GM20000 (cell line): ENCODE results near the gene UCK2.

ENCODE experiments used
- DNase-seq: peaks from one replicate; pipeline ENCODE4 v3.0.0; 2012; ENCODE audit warnings: low spot score
- TF ChIP-seq, protein P1 (sequence below): IDR thresholded peaks from 2 replicates; pipeline ENCODE4 v1.5.1; 2012; ENCODE audit warnings: mild to moderate bottlenecking, control low read depth; ENCODE audit errors: extremely low read depth, missing control alignments

The UCK2 gene

DNA sequence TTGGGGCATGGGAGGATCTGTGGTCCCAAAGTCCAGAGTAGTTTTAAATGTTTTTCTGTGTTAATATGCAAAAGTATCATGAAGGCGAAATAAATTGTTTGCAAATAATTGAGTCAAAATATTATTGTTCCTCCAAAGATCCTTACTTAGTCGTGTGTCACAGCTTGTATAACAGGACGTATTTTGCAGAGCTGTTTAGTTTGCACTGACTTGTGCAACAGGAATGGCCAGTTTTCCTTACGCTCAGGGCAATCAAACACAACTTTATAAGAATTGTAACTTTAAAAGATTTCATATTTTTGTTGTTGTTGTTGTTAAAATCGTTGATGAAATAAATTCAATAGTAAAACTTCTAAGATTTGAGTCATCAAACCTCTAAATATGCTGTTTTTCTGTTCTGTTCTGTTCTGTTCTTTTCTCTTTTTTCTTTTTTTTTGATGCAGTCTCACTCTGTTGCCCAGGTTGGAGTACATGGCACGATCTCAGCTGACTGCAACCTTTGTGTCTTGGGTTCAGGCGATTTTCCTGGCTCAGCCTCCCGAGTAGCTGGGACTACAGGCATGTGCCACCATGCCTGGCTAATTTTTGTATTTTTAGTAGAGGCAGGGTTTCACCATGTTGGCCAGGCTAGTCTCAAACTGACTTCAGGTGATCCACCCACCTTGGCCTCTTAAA, 60.6 kb downstream of the UCK2 start:
- DNase-seq: no peak
- TF ChIP-seq, protein P1, sequence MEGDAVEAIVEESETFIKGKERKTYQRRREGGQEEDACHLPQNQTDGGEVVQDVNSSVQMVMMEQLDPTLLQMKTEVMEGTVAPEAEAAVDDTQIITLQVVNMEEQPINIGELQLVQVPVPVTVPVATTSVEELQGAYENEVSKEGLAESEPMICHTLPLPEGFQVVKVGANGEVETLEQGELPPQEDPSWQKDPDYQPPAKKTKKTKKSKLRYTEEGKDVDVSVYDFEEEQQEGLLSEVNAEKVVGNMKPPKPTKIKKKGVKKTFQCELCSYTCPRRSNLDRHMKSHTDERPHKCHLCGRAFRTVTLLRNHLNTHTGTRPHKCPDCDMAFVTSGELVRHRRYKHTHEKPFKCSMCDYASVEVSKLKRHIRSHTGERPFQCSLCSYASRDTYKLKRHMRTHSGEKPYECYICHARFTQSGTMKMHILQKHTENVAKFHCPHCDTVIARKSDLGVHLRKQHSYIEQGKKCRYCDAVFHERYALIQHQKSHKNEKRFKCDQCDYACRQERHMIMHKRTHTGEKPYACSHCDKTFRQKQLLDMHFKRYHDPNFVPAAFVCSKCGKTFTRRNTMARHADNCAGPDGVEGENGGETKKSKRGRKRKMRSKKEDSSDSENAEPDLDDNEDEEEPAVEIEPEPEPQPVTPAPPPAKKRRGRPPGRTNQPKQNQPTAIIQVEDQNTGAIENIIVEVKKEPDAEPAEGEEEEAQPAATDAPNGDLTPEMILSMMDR: no peak

DNA sequence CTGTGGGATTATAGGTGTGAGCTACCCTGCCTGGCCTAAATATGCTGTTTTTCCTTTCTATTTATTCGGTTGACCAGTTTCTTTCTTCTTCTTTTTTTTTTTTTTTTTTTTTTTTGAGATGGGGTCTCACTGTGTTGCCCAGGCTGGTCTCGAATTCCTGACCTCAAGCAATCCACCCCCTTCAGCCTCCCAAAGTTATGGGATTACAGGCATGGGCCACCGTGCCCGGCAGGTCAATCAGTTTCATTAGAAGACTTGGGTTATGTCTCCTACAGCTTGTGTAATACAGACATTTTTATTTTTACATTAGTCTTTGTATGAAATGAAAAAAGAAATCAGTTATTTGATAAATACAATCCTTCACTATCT, 61.1 kb downstream of the UCK2 start:
- DNase-seq: no peak
- TF ChIP-seq, protein P1: no peak

DNA sequence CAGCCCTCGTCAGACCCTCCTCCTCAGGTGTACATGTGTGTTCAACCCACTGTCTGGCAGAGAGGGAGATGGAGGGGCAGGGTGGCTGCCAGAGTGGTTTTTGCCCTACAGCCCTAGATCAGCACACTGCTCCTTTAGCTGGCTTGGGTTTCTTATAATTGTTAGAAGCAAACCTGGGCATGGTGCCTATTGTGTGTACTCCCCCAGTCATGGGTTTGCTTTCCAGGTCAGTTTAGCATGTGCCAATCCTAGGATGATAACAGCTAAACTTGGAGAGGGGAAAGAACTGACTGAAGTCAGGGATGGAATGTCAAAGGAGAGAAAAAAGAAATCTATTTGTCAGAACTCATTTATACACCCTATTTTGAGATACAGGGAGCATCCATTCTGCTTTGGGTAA, 63.3 kb downstream of the UCK2 start:
- TF ChIP-seq, protein P1: no peak
- no peak for DNase-seq

DNA sequence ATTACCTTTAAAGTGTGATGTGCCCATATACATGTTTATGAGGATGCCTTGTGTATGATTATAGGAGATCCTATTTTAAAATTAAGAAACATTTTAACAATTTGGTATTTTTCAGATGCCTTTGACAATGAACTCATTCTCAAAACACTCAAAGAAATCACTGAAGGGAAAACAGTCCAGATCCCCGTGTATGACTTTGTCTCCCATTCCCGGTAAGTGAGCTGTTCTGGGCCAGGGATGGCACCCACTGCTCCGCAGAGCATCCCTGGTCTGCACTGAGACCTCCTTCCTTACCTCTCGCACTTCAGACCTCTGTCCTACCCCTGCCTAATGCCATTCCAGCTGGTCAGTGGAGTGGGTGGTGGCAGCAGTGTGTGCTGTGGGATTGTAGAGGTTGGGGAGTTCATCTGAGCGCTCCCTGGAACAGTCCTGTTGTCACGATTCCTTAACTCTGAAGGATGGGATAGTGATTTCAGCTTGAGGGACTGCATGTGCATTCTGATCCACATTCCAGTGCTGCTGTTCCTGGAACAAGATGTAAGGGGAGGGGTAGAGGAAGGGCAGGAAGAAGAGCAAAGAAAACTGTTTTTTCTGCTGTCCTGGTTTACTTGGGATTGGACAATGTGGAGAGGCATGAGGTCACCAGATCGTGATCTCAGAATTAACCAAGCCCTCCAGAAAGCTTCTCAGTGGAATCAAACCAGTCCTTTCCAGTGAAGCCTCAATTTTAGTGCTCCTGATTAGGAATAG, 63.9 kb downstream of the UCK2 start:
- DNase-seq: no peak
- TF ChIP-seq, protein P1: no peak

DNA sequence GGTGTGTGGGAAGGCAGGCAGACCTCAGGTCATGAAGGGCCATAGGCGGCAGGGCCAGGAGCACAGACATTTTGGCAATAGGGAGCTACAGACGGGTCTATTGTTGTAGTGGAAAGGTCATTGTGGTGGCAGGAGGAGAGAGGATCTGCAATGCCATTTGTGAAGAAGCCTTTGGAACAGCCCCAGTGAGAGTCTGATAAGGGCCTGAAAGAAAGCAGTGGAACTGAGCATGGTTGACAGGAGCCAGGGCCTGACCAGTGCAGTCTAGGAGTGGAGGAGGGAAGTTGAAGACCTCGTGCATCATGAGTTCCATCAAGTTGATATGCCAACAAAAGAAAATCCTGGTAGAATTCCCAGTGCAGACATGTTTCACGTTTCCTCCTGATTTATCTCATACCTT, 65.5 kb downstream of the UCK2 start:
- no peak for DNase-seq
- TF ChIP-seq, protein P1: no peak

DNA sequence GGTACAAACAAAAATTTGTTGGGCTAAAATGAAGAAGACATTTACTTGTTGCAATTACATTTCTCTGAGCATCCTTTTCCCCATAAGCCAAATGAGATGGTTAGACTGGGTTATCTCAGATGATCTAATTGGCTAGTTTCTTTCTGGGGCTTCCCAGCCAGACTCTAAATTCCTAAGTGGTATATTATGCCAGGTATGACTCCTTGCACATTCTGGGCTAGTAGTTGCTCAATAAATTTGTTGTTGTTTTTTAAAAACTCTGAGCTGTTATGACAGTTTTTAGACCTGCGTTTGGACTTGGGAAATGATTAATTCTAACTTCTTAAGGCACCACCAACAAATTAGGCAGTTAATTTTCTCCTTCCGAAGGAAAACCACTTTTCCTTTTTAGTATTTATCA, 66.1 kb downstream of the UCK2 start:
- DNase-seq: no peak
- TF ChIP-seq, protein P1: no peak

DNA sequence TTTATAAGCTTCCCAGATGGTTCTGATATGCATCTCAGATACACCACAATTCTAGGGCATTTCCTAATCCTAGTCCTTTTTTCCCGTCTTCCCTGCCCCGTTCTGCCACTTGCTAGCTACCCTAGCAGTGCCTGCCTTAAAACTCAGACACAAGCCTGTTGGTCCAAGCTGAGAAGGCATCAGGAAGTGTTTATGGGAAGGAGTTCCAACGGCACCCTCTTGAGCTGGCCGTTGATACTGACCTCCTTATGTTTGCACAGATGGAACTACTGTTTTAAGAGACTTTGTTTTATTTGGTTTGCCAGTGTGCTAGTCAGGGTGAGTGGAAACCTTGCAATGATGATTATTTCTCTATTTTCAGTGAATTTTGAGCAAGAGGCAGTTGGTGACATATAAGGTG, 67.2 kb downstream of the UCK2 start:
- DNase-seq: no peak
- TF ChIP-seq, protein P1: no peak
